Tibial nerve (tissue), 4 donors: ENCODE results near the gene FZD7. TPM values are rescaled to one million over a fixed set of nuclear protein-coding genes. Genes with fewer than 3 reads are reported as not detected.

ENCODE experiments used
- DNase-seq, 2 donors: peaks; one replicate each; pipeline ENCODE4 v3.0.0-alpha.2; 2019; ENCODE audit warnings: low spot score in 2 of 2
- H3K27ac ChIP-seq, 4 donors: fragments of 200-600 bp; sonication (generic) in 3 of 4; one replicate each; pipeline ENCODE4 v1.5.1; 2017 to 2019; ENCODE audit warnings: mild to moderate bottlenecking in 1 of 4
- H3K27me3 ChIP-seq, 2 donors: fragments of 200-600 bp; sonication (generic) in 1 of 2; one replicate each; pipeline versions ENCODE4 v1.5.1 to v1.6.0; 2017 to 2019
- H3K36me3 ChIP-seq, 3 donors: fragments of 200-600 bp; sonication (generic); one replicate each; pipeline ENCODE4 v1.5.1; 2018 to 2019
- H3K4me1 ChIP-seq, 4 donors: fragments of 200-600 bp; sonication (generic) in 3 of 4; one replicate each; pipeline ENCODE4 v1.5.1; 2017 to 2019
- H3K4me3 ChIP-seq, 4 donors: fragments of 200-600 bp; sonication (generic) in 3 of 4; one replicate each; pipeline ENCODE4 v1.5.1; 2017 to 2019; ENCODE audit warnings: mild to moderate bottlenecking in 1 of 4, moderate library complexity in 1 of 4
- H3K9me3 ChIP-seq, 4 donors: fragments of 200-600 bp; sonication (generic) in 3 of 4; one replicate each; pipeline ENCODE4 v1.5.1; 2017 to 2019
- CTCF ChIP-seq, 5 experiments: fragments of 200-600 bp in 3 of 5; fragments of 450-650 bp in 2 of 5; sonication (generic) in 3 of 5; IDR thresholded peaks; one replicate each; pipeline ENCODE4 v1.5.1; 2016 to 2019; ENCODE audit warnings: antibody characterized with exemption in 5 of 5, mild to moderate bottlenecking in 3 of 5, moderate library complexity in 2 of 5
- EP300 ChIP-seq, 2 donors: sonication (generic); formaldehyde crosslinking; IDR thresholded peaks; one replicate each; pipeline ENCODE4 v1.6.1; 2017; ENCODE audit warnings: antibody characterized with exemption in 2 of 2, mild to moderate bottlenecking in 1 of 2
- POLR2A ChIP-seq, 2 donors: fragments of 450-650 bp; IDR thresholded peaks; one replicate each; pipeline ENCODE4 v1.6.1; 2017; ENCODE audit warnings: antibody characterized with exemption in 2 of 2, mild to moderate bottlenecking in 2 of 2, moderate library complexity in 2 of 2
- WGBS, 2 donors: methylation state at CpG; one replicate each; pipeline ENCODE4 v1.1.5; 2018; 5-methylcytosine and 5-hydroxymethylcytosine counted together
- total RNA-seq, 4 donors: library from RNA; depleted of rRNA; stranded (reverse); fragments of >200 nt; gene quantifications; one replicate each; pipeline ENCODE4 v1.1.0, GENCODE V29; 2016

Gene FZD7
- total RNA-seq, 4 donors from 2014 or later: 7.2 to 14.2 (median 11.1) TPM

DNA sequence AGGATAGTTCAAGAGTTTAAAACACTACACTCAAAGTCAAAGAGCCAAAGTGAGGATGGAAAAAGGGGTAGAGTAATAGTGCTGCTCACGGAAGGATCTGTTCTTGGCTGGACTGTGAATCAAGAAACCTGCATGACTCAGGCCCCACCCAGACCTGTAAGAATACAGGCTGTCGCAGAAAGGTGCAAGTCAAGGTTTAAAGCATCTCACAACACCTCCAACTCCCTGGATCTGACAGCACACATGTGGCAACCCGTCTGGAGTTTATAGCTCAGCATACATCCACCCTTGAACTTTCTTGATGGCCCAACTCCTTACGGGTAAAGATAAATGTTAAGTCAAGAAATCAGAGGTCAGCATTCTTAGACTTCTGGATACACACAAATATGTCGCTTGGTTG is 45.7 kb downstream of the FZD7 start:
- peaks cover 0 to 3% (median 0%) of the 10 kb centered on the region in 4 donors for H3K9me3 ChIP-seq
- DNase-seq: no peak
- H3K4me1 ChIP-seq: peaks cover 0 to 3% (median 1%) of the 10 kb centered on the region in 4 donors
- H3K36me3 ChIP-seq: no peaks in the 10 kb centered on the region
- TF ChIP-seq EP300 (IDR thresholded peaks at IDR 0.05): no peak
- no peak for TF ChIP-seq POLR2A (IDR thresholded peaks at IDR 0.05)
- WGBS, 2 donors: 70 to 71% methylated on average over 5 of the region's 5 CpGs
- no peaks in the 10 kb centered on the region for H3K27me3 ChIP-seq
- no peak overlapping the region for H3K27ac ChIP-seq
- no peak overlapping the region for H3K4me3 ChIP-seq

DNA sequence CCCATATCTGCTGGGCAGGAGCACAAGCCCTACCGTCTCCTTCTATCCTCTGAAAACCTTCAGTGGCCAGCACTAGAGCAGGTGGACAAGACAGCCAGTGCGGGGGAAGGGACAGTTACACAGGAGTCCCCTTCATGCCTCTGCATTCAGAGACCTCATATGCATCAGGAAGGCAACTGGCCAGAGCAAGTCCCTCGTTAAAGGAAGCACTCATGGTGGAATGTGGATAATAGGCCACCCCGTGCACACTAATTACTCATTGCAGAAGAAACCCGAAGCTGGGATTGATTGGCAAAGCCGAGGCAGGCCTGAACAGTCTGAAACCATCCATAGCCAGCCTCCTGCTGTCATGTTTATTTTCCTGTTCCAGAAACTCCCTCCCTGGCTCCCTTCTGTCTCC is 50.6 kb downstream of the FZD7 start:
- 34 to 39% methylated on average over 5 to 6 of the region's 6 CpGs for WGBS, 2 donors
- Histone ChIP-seq H3K9me3 (peaks cover 0 to 3% (median 0%) of the 10 kb centered on the region in 4 donors), H3K36me3 (no peaks in the 10 kb centered on the region), H3K4me3 (no peak overlapping the region), H3K27ac (no peak overlapping the region), H3K27me3 (no peaks in the 10 kb centered on the region), H3K4me1 (peaks cover 0 to 10% (median 2%) of the 10 kb centered on the region in 4 donors)
- TF ChIP-seq EP300 (IDR thresholded peaks at IDR 0.05) (no peak), CTCF (IDR thresholded peaks at IDR 0.05) (no peak), POLR2A (IDR thresholded peaks at IDR 0.05) (no peak)
- DNase-seq: no peak

Other genes with a start within 250 kb of the FZD7 start
- 1 to 10 TPM in 3 of 4 donors, under 1 TPM in 1; 0.90 to 6.5 (median 1.4) TPM for gene CDK15, start 227.3 kb upstream of the FZD7 start, total RNA-seq
- gene KIAA2012, start 39.4 kb downstream of the FZD7 start, total RNA-seq: not detected
- 10 to 100 TPM; 43.3 to 52.2 (median 48.3) TPM for gene SUMO1, start 204.7 kb downstream of the FZD7 start, total RNA-seq
- 10 to 100 TPM; 52.9 to 72.8 (median 69.6) TPM for gene NOP58, start 231.9 kb downstream of the FZD7 start, total RNA-seq